Measurements from ENCODE around the gene KRTAP10-3. TPM values are rescaled to one million over a fixed set of nuclear protein-coding genes. Genes with fewer than 3 reads are reported as not detected.

The KRTAP10-3 gene
- total and polyA plus RNA-seq, 2 experiments from 2014 or later: not detected

DNA sequence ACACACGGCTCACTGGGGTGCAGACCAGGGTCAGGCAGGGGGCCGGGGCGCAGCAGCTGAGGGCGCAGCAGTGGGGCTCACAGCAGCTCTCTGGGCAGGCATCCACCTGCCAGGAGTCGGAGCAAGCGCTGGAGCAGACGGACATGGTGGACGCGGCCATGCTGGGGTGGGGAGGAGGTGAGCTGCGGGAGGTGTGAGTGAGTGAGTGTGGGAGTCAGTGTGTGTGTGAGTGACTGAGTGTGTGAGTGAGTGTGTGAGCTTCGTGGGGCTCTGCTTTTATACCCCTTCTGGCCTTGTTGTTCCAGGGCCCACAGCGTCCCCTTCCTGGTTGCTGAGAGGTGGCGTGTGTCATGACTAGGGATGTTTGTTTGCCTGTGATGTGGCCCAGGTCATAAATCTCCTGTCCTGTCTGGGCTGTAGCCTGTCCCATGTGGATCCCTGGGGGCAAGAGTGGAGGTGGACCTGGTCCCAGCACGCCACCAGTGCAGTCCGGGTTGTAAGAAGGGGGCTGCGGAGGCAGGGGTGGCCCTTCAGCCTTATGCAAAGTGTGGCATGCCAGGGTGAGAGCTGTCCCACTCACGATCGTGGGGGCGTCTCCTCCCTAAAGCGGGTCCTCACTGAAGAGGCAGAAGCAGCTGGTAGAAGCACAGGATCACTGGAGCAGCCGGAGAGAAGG lies 18.5 kb downstream of the KRTAP10-3 start, which contains the start of gene KRTAP10-1 (continued):
- no peak for TF ChIP-seq EZH2phosphoT487 (IDR thresholded peaks at IDR 0.05; ENCODE audit: unreplicated experiment)
- no peak for TF ChIP-seq ZNF331 (CRISPR knock-in tag; IDR thresholded peaks at IDR 0.05; ENCODE audit: low read depth)
- no peak for TF ChIP-seq NANOG (IDR thresholded peaks at IDR 0.05; ENCODE audit: borderline replicate concordance)
- no peak for TF ChIP-seq CREB1 (CRISPR knock-in tag; IDR thresholded peaks at IDR 0.05; ENCODE audit: low read depth)
- no peak for TF ChIP-seq CTCF (conservative IDR thresholded peaks at IDR 0.05; ENCODE audit: low read depth in 2 of 2)
- no peak for TF ChIP-seq ETS1 (IDR thresholded peaks at IDR 0.05)
- TF ChIP-seq EZH2 (IDR thresholded peaks at IDR 0.05; ENCODE audit: low read depth, unreplicated experiment): no peak
- TF ChIP-seq ZNF114 (CRISPR knock-in tag; IDR thresholded peaks at IDR 0.05): no peak
- TF ChIP-seq REST (IDR thresholded peaks at IDR 0.05; ENCODE audit: unreplicated experiment): no peak

GRCh38 chr21:44539046-44539445 lies 19.5 kb downstream of the KRTAP10-3 start:
- Histone ChIP-seq H3K36me3 (ENCODE audit: insufficient read depth) (no peaks in the 10 kb centered on the region), H3K4me2 (no peak overlapping the region), H3K4me3 (no peak overlapping the region), H4K20me1 (replicated peaks; ENCODE audit: insufficient read depth) (no peaks in the 10 kb centered on the region), H3K27me3 (ENCODE audit: insufficient read depth) (no peaks in the 10 kb centered on the region), H3K9me2 (ENCODE audit: insufficient read depth) (no peaks in the 10 kb centered on the region), H3K27ac (ENCODE audit: low read depth) (no peak overlapping the region), H3F3A (replicated peaks; ENCODE audit: low read depth) (no peaks in the 10 kb centered on the region), H2AFZ (no peak overlapping the region), H3K79me2 (replicated peaks; ENCODE audit: insufficient read depth) (no peaks in the 10 kb centered on the region), H3K4me1 (ENCODE audit: insufficient read depth) (no peaks in the 10 kb centered on the region)
- no peak overlapping the region for H3K27ac Mint-ChIP-seq
- H3K9me3 Mint-ChIP-seq: peaks cover 4% of the 10 kb centered on the region; the same call in 2 of the 3 replicates
- peaks cover 2% of the 10 kb centered on the region for H3K27me3 Mint-ChIP-seq (ENCODE audit: insufficient read depth, low read depth, poor library complexity)
- H3K4me1 Mint-ChIP-seq: no peaks in the 10 kb centered on the region; the same call in 2 of the 3 replicates
- no peaks in the 10 kb centered on the region; the same call in 2 of the 3 replicates for H3K36me3 Mint-ChIP-seq (ENCODE audit: low read depth)
- no peak overlapping the region; the same call in 2 of the 3 replicates for H3K4me3 Mint-ChIP-seq
- DNase-seq (ENCODE audit: low spot score): no peak
- no peak for ATAC-seq
- no peak for TF ChIP-seq EZH2phosphoT487 (IDR thresholded peaks at IDR 0.05; ENCODE audit: unreplicated experiment)
- no peak for TF ChIP-seq EZH2 (IDR thresholded peaks at IDR 0.05; ENCODE audit: low read depth, unreplicated experiment)
- TF ChIP-seq POLR2AphosphoS5 (IDR thresholded peaks at IDR 0.05; ENCODE audit: low read depth): no peak
- TF ChIP-seq ZNF331 (CRISPR knock-in tag; IDR thresholded peaks at IDR 0.05; ENCODE audit: low read depth): no peak
- TF ChIP-seq ETS1 (IDR thresholded peaks at IDR 0.05): no peak
- no peak for TF ChIP-seq CREB1 (CRISPR knock-in tag; IDR thresholded peaks at IDR 0.05; ENCODE audit: low read depth)
- no peak for TF ChIP-seq ZNF114 (CRISPR knock-in tag; IDR thresholded peaks at IDR 0.05)
- no peak for TF ChIP-seq CTCF (conservative IDR thresholded peaks at IDR 0.05; ENCODE audit: low read depth in 2 of 2)
- no peak for TF ChIP-seq STAT1 (IDR thresholded peaks at IDR 0.05; ENCODE audit: unreplicated experiment)

Measured in GM23338 (cell line).